Neural cell (in vitro differentiated cells): ENCODE data around the gene NR1H4. TPM values are rescaled to one million over a fixed set of nuclear protein-coding genes. Genes with fewer than 3 reads are reported as not detected.

Source experiments
- H2AFZ ChIP-seq: fragments of 200-600, 300-800 bp; sonication (generic), shearing (Covaris generic); 2 replicates; pipeline ENCODE4 v1.6.0; 2014; ENCODE audit warnings: low read depth, mild to moderate bottlenecking, antibody characterized with exemption, low read length, moderate library complexity
- H3F3A ChIP-seq: fragments of 200-600 bp; shearing (Covaris generic); 2 replicates; pipeline ENCODE4 v1.6.1; 2016; ENCODE audit warnings: mild to moderate bottlenecking, moderate library complexity, mixed read lengths, antibody characterized with exemption, low read length; ENCODE audit not compliant: insufficient read depth, poor library complexity, severe bottlenecking
- H3K27ac ChIP-seq: fragments of 200-600, 300-800 bp; sonication (generic), shearing (Covaris generic); 2 replicates; pipeline ENCODE4 v1.5.1; 2014; ENCODE audit warnings: mild to moderate bottlenecking, low read length, moderate library complexity
- H3K27me3 ChIP-seq: fragments of 300-800, 200-600 bp; sonication (generic), shearing (Covaris generic); 2 replicates; pipeline ENCODE4 v1.6.0; 2014; ENCODE audit warnings: mild to moderate bottlenecking, low read depth, low read length, moderate library complexity; ENCODE audit not compliant: insufficient read depth
- H3K36me3 ChIP-seq: fragments of 300-800, 200-600 bp; sonication (generic), shearing (Covaris generic); 2 replicates; pipeline ENCODE4 v1.5.1; 2014; ENCODE audit warnings: mild to moderate bottlenecking, antibody characterized with exemption, low read length, moderate library complexity; ENCODE audit not compliant: insufficient read depth
- H3K4me2 ChIP-seq: fragments of 300-800, 200-600 bp; sonication (generic), shearing (Covaris generic); 2 replicates; pipeline ENCODE4 v1.6.0; 2014; ENCODE audit warnings: mild to moderate bottlenecking, low read length
- H3K4me3 ChIP-seq: fragments of 300-800, 200-600 bp; sonication (generic), shearing (Covaris generic); 2 replicates; pipeline ENCODE4 v1.5.1; 2014; ENCODE audit warnings: mild to moderate bottlenecking, low read length, moderate library complexity
- H3K79me2 ChIP-seq: fragments of 200-600 bp; shearing (Covaris generic); replicated peaks from 2 replicates; pipeline ENCODE4 v1.6.0; 2014; ENCODE audit warnings: mild to moderate bottlenecking, low read length, moderate library complexity; ENCODE audit not compliant: insufficient read depth
- H3K9ac ChIP-seq: fragments of 300-800, 200-600 bp; sonication (generic), shearing (Covaris generic); 2 replicates; pipeline ENCODE4 v1.6.1; 2016; ENCODE audit warnings: mild to moderate bottlenecking, low read length, mixed read lengths
- H3K9me2 ChIP-seq: fragments of 200-600 bp; shearing (Covaris generic); 2 replicates; pipeline ENCODE4 v1.6.1; 2016; ENCODE audit warnings: mild to moderate bottlenecking, low read length, mixed read lengths; ENCODE audit not compliant: insufficient read depth
- H3K9me3 ChIP-seq: fragments of 200-600, 300-800 bp; sonication (generic), shearing (Covaris generic); 2 replicates; pipeline ENCODE4 v1.6.1; 2016; ENCODE audit warnings: mild to moderate bottlenecking, mixed run types, low read length, moderate library complexity, mixed read lengths
- H4K20me1 ChIP-seq: fragments of 200-600 bp; shearing (Covaris generic); 2 replicates; pipeline ENCODE4 v1.6.1; 2016; ENCODE audit warnings: mild to moderate bottlenecking, mixed run types; ENCODE audit not compliant: insufficient read depth
- CTCF ChIP-seq: fragments of 450-650 bp; IDR thresholded peaks from 2 replicates; pipeline ENCODE4 v1.5.1; 2014; ENCODE audit warnings: antibody characterized with exemption, mild to moderate bottlenecking, moderate library complexity; ENCODE audit not compliant: poor library complexity, severe bottlenecking
- EP300 ChIP-seq: fragments of 450-650 bp; conservative IDR thresholded peaks from 2 replicates; pipeline ENCODE4 v1.6.1; 2014; ENCODE audit warnings: antibody characterized with exemption, mild to moderate bottlenecking, moderate library complexity; ENCODE audit not compliant: poor library complexity, severe bottlenecking
- EZH2 ChIP-seq: fragments of 200-600, 300-800 bp; shearing (Covaris generic), sonication (generic); IDR thresholded peaks from 2 replicates; pipeline ENCODE4 v1.6.1; 2014; ENCODE audit warnings: antibody characterized with exemption, low read length, borderline replicate concordance, mild to moderate bottlenecking; ENCODE audit not compliant: insufficient read depth, poor library complexity, severe bottlenecking
- MXI1 ChIP-seq: fragments of 450-650 bp; conservative IDR thresholded peaks from 2 replicates; pipeline ENCODE4 v1.6.1; 2014; ENCODE audit warnings: antibody characterized with exemption, mild to moderate bottlenecking; ENCODE audit not compliant: poor library complexity, severe bottlenecking
- POLR2AphosphoS5 ChIP-seq: IDR thresholded peaks from 2 replicates; pipeline ENCODE4 v1.6.1; 2012
- RAD21 ChIP-seq: fragments of 450-650 bp; conservative IDR thresholded peaks from 2 replicates; pipeline ENCODE4 v1.6.1; 2014; ENCODE audit warnings: antibody characterized with exemption, mild to moderate bottlenecking, moderate library complexity
- REST ChIP-seq: IDR thresholded peaks from 2 replicates; pipeline ENCODE4 v1.6.1; 2012; ENCODE audit warnings: borderline replicate concordance
- SMC3 ChIP-seq: fragments of 450-650 bp; conservative IDR thresholded peaks from 2 replicates; pipeline ENCODE4 v1.6.1; 2014; ENCODE audit warnings: antibody characterized with exemption, mild to moderate bottlenecking, moderate library complexity; ENCODE audit not compliant: poor library complexity
- TAF1 ChIP-seq: IDR thresholded peaks from 2 replicates; pipeline ENCODE4 v1.6.1; 2012; ENCODE audit warnings: low read depth
- polyA plus RNA-seq: library from polyadenylated mRNA; depleted of rRNA; stranded (reverse); fragments of >200 nt; gene quantifications from 2 replicates; pipeline ENCODE4 v1.2.3, GENCODE V29; 2014

The NR1H4 gene
- polyA plus RNA-seq, 1 donor from 2014 or later: not detected

GRCh38 chr12:100572184-100572583 lies 98.5 kb downstream of the NR1H4 start:
- Histone ChIP-seq H2AFZ (no peak overlapping the region), H3K36me3 (no peaks in the 10 kb centered on the region), H3K79me2 (peaks cover 6% of the 10 kb centered on the region), H3K9me2 (no peaks in the 10 kb centered on the region), H3K27ac (no peak overlapping the region), H3K9me3 (no peaks in the 10 kb centered on the region), H4K20me1 (no peaks in the 10 kb centered on the region), H3K4me2 (no peak overlapping the region), H3K4me3 (no peak overlapping the region), H3F3A (no peaks in the 10 kb centered on the region), H3K9ac (no peak overlapping the region), H3K27me3 (peaks cover 7% of the 10 kb centered on the region)
- TF ChIP-seq EZH2 (no peak), RAD21 (no peak), CTCF (no peak), TAF1 (no peak), REST (no peak), POLR2AphosphoS5 (no peak), MXI1 (no peak), EP300 (no peak), SMC3 (no peak)

- no peaks in the 10 kb centered on the region for H3K36me3 ChIP-seq
- TF ChIP-seq TAF1 (no peak), MXI1 (peak; percentile 66), EZH2 (no peak), SMC3 (peak; percentile 23), POLR2AphosphoS5 (peak; percentile 19), REST (peak; percentile 6), EP300 (no peak)
- peak within 1 kb of the TSS; percentile 86 for H3K4me2 ChIP-seq
- no peaks in the 10 kb centered on the region for H3K9me3 ChIP-seq
- no peak within 1 kb of the TSS for H3K27ac ChIP-seq
- H3K27me3 ChIP-seq: peaks cover 7% of the 10 kb centered on the region
- H2AFZ ChIP-seq: peak within 1 kb of the TSS; percentile 70
- no peaks in the 10 kb centered on the region for H4K20me1 ChIP-seq
- peak within 1 kb of the TSS; percentile 94 for H3K4me3 ChIP-seq
- H3F3A ChIP-seq: no peaks in the 10 kb centered on the region
- no peaks in the 10 kb centered on the region for H3K9me2 ChIP-seq
- peaks cover 6% of the 10 kb centered on the region for H3K79me2 ChIP-seq
- H3K9ac ChIP-seq: peak within 1 kb of the TSS; percentile 48
Measured at GRCh38 chr12:100573292-100574186, 99.9 kb downstream of the NR1H4 start, which contains the start of gene GAS2L3. Gene GAS2L3, plus strand, starts transcription at chr12:100573684. Its CDS starts 21,221 bp downstream, at chr12:100594905.
